ENCODE measurements around the gene SIPA1.

The SIPA1 gene

DNA sequence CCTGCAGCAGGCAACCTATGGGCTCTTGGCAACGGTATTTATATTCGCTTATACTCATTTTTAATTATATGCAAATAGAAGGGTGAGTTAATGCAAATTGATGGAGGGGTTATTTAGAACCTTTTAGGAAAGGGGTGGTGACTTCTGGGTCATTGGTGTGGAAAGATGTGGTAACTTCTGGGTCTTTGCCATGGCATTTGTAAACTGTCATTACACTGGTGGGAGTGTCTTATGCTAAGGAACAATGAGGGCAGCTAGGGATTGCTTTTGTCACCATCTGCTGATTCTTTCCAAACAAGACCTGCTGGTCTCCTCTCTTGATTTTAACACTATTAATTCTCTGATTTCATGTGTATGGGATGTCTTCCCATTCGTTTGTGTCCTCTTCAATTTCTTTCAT is 62.5 kb downstream of the SIPA1 start:
- H3K4me3 ChIP-seq (ENCODE audit: control insufficient read depth, low read depth, low read length): no peak overlapping the region
- TF ChIP-seq, protein P1, sequence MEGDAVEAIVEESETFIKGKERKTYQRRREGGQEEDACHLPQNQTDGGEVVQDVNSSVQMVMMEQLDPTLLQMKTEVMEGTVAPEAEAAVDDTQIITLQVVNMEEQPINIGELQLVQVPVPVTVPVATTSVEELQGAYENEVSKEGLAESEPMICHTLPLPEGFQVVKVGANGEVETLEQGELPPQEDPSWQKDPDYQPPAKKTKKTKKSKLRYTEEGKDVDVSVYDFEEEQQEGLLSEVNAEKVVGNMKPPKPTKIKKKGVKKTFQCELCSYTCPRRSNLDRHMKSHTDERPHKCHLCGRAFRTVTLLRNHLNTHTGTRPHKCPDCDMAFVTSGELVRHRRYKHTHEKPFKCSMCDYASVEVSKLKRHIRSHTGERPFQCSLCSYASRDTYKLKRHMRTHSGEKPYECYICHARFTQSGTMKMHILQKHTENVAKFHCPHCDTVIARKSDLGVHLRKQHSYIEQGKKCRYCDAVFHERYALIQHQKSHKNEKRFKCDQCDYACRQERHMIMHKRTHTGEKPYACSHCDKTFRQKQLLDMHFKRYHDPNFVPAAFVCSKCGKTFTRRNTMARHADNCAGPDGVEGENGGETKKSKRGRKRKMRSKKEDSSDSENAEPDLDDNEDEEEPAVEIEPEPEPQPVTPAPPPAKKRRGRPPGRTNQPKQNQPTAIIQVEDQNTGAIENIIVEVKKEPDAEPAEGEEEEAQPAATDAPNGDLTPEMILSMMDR (conservative IDR thresholded peaks at IDR 0.05; ENCODE audit: control insufficient read depth, insufficient read depth, low read depth, low read length): no peak
- no peak for DNase-seq (ENCODE audit: low read depth)

Data from fibroblast of mammary gland (primary cell).